ENCODE measurements around the gene RTP4.

DNA sequence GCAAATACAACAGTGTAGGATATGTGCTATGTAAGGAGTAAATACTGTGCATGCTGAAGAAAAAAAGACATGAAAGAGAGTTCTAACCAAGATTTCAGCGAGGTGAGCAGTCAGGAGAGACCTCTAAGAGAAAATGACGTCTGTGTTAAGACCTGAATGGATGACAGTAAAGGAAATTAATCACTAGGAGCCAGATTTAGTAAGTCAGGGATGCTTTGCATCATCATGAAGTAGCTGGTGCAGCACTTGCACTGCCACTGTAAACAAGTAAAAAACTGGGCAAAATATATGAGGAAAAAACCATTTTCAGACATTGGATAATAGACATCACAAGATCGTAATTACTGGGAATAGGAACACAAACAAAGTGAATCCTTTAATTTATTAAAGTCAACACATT is 32.6 kb downstream of the RTP4 start:
- TF ChIP-seq CTCF (IDR thresholded peaks at IDR 0.05) (no peak), POLR2AphosphoS5 (IDR thresholded peaks at IDR 0.05; ENCODE audit: low read depth, low read length) (no peak), TCF7L2 (IDR thresholded peaks at IDR 0.05; ENCODE audit: low read depth, low read length) (no peak)
